Germinal center (tissue), 1 donor: ENCODE results near the gene PTPRJ.
A peak's percentile ranks its signal among the peaks of the same experiment; 100 is the strongest.
"Not testable (repeated sequence)": the region's sequence is repeated elsewhere in the genome, so short reads cannot be mapped to it uniquely, and the experiment has no call there.

ENCODE experiments used
- DNase-seq: peaks from one replicate; pipeline ENCODE4 v3.0.0; 2012; ENCODE audit warnings: mixed read lengths, low spot score

PTPRJ gene

DNA sequence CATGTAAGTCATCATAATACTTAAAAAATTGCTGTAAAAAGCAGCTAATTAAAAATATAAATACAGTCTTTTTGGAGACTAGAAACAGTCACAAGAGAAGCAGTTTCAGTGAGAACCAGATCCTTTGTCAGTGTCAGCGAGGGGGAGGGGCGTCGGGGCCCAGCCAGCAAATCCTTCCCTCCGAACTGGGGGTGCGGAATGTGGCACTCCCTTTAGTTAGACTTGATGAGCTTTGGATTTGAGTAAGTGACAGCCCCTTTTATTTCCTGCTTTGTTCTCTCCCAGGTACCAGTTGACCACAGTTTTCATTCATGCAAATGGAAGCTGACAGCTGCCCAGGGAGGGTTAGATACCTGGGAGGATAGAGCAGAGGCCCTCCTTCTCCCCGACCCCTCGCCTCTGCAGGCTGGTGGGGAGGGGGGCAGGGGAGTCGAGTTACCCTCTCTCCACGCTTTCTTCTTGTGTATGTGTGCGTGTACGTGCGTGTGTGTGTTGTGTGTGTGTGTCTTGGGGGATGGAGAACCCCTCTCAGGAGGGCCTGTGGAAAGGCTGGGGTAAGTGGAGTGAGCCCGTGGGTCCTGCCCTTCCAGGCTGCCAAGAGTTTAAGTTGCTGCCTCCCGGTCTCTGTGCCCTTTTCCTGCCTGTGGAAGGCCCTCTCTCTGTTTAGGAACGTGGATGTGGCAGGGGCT, 38.3 kb downstream of the PTPRJ start:
- no peak for DNase-seq

DNA sequence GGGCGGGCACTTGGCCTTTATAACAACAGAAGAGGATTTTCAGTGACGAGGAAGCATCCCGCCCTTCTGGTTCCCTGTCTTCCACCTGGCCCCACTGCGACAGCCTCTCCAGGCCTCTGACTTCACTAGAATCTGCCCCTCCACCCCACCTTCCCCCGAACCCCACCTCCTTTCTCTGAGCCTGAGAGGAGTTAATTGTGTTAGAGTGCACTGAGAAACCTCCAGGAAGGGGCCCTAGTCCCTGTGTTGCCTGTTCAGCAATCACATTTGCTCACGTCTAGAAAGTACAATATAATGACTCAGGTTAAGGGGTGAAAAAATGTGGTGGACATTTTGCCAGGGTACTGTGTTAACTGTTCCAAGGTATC, 38.8 kb downstream of the PTPRJ start:
- DNase-seq: no peak

GRCh38 chr11:48019595-48019994, 39.2 kb downstream of the PTPRJ start:
- no peak for DNase-seq

DNA sequence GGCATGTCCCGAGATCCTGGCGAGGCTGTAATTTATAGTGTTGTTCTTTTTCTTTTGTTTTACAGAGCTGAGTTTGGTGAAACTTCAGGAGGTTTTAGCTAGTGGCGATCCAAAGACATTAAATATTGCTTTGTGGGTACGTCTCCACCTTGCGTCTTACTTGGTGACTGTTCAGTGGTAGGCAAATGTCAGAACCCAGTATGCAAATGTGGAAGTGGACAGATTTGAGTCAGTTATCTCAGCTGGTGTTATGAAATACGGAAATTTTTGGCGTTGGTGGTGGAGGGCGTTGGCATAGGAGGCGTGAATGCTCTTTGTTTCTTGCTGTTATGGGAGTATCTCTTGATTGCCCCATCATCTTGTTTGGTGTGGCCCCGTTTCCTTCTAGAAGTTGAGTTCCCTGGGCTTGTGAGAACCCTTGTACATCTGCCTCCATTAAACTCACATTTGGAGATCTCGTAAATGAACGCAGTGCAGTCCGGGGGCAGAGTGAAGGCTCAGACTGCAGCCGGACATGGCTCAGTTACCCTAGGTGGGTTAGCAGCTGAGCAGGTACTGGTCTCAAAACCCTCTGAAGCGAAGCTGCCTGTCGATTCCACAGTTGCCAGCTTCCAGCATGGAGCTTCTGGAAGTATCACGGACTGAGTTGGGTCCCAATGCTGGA, 39.9 kb downstream of the PTPRJ start:
- DNase-seq: peak; percentile 69

DNA sequence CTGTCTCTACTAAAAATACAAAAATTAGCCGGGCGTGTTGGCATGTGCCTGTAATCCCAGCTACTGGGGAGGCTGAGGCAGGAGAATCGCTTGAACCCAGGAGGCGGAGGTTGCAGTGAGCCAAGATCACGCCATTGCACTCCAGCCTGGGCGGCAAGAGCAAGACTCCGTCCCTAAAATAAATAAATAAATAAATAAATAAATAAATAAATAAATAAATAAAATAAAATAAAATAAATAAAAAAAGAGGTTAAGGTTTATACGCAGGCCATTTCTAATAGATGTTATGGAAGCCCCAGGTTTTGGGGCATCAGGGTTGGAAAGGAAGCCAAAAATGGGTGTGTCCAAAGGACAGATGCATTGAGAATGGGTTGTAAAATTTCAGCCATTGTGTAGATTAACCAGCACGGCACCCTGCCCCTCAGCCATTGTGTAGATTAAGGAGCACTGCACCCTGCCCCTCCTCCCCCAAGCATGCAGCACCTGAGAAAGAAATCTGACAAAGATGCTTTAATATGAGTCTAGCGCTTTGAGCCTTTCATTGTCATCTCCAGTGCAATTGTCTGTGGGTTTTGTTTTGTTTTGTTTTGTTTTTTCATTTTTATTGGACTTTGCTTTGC, 41.0 kb downstream of the PTPRJ start:
- DNase-seq: not testable (repeated sequence)

DNA sequence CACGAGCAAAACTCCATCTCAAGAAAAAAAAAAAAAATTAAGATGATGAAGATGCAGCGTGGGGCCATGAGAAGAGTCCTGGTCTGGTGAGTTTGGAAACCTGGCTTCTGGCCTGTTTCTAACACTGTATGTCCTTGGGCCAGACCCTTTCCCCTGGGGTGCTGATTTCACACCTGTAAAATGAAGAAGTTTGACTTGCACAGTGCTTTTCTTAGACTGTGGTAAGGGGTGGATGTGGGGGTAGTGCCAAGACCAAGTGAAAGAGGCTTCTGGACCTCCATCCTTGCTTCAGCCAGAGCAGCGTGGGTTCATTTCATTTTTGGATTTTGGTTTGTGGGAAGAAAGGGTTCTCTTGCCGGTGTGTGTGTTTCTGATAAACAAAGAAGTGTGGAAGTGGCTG, 42.1 kb downstream of the PTPRJ start:
- no peak for DNase-seq

GRCh38 chr11:48023608-48024007, 43.2 kb downstream of the PTPRJ start:
- DNase-seq: not testable (repeated sequence)

DNA sequence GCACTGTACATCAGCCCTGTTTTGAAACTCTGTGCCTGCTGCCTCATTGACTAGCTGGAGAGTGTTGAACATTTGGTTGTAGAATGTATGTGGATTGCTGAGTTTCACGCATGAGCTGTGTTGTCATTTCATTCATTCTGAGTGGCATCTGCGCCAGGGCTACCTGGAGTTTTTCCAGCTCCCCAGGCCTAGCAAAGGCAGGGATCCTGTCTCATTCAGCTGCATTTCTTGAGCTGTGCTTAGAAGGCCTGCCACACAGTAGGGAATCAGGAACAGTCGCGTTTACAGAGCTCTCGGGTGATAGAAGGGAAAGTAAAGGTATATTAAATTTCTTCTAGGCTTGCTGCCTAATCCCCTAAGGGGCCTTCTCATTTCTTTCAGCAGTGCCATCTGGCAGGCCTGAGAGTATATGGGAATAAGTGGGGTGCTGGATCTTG, 44.3 kb downstream of the PTPRJ start:
- DNase-seq: no peak

DNA sequence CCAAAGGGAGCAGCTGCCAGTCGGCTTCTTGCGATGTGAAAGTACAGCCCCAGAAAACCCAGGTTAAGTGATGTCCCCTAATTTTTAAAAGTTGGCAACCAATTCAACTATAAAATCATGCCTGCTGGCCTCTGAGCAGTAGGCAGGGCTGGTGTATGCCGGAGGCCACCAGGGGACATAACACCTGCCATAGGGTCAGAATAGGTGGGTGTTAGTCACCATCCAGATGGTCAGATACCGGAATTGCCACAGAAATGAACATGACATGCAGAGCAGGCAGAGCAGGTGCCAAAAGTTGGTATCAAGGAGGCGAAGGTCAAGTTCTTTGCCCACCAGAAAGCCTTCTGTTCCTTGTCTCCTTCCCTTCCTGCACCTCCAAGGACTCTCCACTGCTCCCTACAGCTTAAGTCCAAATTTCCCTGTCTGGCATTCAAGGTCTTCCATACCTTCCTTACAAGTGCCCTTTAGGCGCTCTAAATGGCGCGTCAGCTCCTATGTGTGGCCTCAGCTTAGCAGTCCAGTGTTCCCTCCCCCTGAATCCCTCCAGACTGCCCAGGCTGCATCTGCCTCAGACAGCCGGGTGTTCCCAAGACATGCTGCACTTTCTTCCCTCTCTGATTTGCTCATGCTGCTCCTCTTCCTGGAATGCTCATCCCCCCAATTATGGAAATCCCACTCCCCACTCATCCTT, 45.1 kb downstream of the PTPRJ start:
- no peak for DNase-seq

DNA sequence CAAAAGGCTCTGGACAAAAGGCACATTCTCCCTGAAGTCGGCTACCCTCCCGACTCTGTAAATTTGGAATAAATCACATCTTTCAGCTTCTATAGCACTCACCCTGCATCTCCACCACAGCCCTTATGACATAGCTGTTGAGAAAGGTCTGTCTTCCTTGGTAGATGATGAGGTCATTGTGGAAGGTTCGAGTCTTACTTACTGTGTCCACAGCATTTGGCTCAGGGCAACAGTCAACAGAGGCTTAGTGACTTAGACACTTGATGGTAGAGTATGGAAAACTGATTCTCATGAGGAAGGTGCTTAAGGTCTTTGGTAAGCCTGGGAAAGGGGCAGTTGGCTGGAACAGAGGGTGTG, 45.6 kb downstream of the PTPRJ start:
- no peak for DNase-seq

DNA sequence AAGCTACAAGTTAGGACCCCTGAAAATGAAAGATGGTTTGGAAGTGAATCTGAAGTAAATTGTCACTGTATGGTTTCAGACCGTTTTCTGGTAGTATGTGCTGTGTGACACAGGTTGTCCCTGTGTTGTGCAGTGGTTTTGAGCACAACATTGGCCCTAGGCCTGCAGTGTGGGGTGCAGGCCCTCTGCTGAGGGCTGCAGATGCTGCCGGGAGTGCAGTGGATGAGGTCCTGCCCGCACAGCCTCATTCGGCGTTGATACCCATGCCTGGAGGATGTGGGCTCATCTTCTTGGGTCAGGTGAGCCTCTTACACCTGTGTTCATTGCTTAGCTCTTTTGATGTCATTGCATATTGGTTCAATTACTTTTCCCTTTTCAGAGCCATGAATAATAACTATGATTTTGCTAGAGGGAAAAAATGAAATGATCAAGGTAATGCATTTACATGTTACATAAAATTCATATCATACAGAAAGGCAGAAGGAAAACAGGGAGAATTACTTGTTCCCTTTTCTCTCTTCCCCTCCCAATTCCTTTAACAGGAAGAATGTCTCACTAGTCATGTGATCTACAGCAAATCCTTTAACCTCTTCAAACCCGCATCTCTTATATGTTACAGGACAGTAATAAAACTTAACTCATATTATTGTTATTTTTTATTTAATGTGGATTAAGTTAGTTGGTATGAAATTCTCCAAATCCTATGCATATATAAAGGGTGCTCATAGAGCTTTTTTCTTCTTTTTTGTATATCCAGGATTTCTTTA, 48.7 kb downstream of the PTPRJ start:
- DNase-seq: no peak

DNA sequence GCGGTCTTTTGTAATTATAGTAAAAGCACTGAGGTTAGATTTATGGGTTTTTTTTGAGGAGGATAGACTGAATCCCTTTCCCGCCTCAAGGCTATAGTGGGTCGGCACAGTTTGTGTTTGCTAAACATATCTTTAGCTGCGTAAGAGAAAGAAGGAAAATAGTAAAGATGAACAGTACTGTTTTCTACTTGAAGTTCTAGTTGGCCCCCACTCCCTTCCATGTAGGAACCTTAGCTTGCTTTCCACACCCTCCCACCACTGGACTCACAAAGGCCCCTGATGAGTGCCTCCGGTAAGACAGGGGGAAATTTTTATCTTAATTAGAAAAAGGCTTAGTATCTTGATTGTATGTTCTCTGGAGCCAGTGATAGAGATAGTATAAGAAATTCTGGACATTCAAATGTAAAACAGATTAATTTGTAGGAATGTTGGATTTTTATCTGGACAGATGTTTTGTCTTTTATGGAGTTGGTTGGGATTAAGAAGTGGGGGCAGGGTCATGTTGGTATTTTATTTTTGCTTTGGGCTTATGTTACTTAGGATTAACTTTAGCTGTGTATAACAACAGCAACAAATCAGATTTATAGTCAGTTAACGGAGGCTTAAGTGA, 49.4 kb downstream of the PTPRJ start:
- no peak for DNase-seq

DNA sequence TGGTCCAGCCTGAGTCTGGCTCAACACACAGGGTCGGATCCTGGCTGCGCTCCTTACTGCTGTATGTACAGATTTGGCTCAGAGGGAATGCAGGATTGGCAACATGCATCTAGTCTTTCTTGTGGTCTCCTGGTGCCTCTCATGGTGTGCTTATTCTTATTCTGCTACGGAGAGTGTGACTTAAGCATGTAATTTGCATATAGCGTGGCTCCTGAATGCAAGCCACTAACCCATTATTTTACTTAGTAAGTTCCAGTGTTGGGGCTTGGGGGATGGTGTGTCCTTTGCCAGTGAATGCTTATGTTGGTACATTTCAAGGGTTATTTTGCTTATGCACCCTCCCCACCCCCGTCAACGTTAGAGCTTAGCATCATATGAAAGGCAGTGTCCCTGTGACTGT, 51.2 kb downstream of the PTPRJ start:
- DNase-seq: no peak

GRCh38 chr11:48032721-48033120, 52.4 kb downstream of the PTPRJ start:
- no peak for DNase-seq

DNA sequence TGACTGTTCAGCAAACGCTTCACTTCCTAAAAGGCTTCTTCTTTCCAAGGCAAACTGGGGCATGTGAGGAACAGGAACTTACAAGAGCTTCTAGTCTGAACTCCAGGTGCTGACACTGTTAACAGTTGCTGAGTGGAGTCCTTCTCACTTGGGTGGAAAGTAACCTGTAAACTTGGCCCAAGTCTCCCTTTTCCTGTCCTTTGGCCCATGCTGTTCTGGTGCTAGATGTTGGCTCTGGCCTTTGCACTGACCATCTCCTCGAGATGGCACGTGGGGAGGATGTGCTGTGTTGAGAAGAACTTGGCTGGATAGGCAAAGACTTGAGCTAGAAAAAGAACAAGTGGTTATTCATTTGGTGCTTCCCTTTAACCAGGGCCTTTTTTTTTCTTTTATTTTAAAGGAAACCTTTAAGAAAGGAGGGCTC, 53.6 kb downstream of the PTPRJ start:
- no peak for DNase-seq

- no peak for DNase-seq
Observed at GRCh38 chr11:48034926-48035871, 54.8 kb downstream of the PTPRJ start.

- no peak for DNase-seq
Observed at GRCh38 chr11:48036011-48036410, 55.7 kb downstream of the PTPRJ start.

DNA sequence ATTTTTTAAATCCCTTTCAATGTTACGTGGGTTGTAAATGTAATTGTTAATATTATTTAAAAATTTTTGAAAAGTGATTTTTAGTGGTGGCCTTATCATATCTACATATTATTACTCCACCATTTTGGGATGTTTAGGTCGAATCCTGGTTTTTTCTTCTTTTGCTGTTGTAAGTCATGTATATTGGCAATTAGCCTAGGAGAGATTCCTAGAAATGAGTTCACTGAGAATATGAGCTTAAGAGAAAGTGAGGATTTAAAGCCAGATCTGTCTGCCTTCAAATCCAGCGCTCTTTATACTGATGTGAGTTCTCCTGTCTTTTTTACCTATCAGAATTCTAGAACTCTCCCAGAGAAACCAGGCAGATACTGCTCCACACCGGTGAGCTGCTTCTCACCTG, 56.1 kb downstream of the PTPRJ start:
- no peak for DNase-seq

GRCh38 chr11:48037709-48038468, 57.5 kb downstream of the PTPRJ start:
- no peak for DNase-seq
